MG63 (cell line): ENCODE measurements around the gene PER2. TPM values are rescaled to one million over a fixed set of nuclear protein-coding genes. Genes with fewer than 3 reads are reported as not detected.

Experiments
- DNase-seq: peaks from one replicate; pipeline ENCODE4 v3.0.0-alpha.2; 2020
- H3K27me3 ChIP-seq: fragments of 250-450 bp; sonication (Bioruptor Pico); 2 replicates; pipeline ENCODE4 v1.5.1; 2020; ENCODE audit warnings: mild to moderate bottlenecking, moderate library complexity
- H3K36me3 ChIP-seq: fragments of 250-450 bp; sonication (Bioruptor Pico); 2 replicates; pipeline ENCODE4 v1.5.1; 2020; ENCODE audit warnings: mild to moderate bottlenecking, moderate library complexity
- H3K4me3 ChIP-seq: fragments of 250-450 bp; sonication (Bioruptor Pico); 2 replicates; pipeline ENCODE4 v1.5.1; 2020; ENCODE audit warnings: mild to moderate bottlenecking, moderate library complexity
- H3K9me3 ChIP-seq: fragments of 250-450 bp; sonication (Bioruptor Pico); 2 replicates; pipeline ENCODE4 v1.5.1; 2020; ENCODE audit warnings: mild to moderate bottlenecking, moderate library complexity
- total RNA-seq: library from RNA; depleted of rRNA; stranded (reverse); fragments of >200 nt; shearing (Covaris generic); gene quantifications from 2 replicates; pipeline ENCODE4 v1.2.3, GENCODE V29; 2014; ENCODE audit warnings: low replicate concordance

PER2 gene
- total RNA-seq, 1 experiment from 2014 or later: 0.72 TPM

GRCh38 chr2:238294393-238295143, 6.2 kb upstream of the PER2 start:
- no peak for DNase-seq
- H3K36me3 ChIP-seq: no peaks in the 10 kb centered on the region
- no peak overlapping the region for H3K4me3 ChIP-seq
- no peaks in the 10 kb centered on the region for H3K9me3 ChIP-seq
- H3K27me3 ChIP-seq: no peaks in the 10 kb centered on the region

GRCh38 chr2:238294046-238294392, 5.6 kb upstream of the PER2 start:
- Histone ChIP-seq H3K27me3 (no peaks in the 10 kb centered on the region), H3K9me3 (no peaks in the 10 kb centered on the region), H3K4me3 (no peak overlapping the region), H3K36me3 (no peaks in the 10 kb centered on the region)
- DNase-seq: no peak

GRCh38 chr2:238291550-238292281, 3.3 kb upstream of the PER2 start:
- H3K9me3 ChIP-seq: no peaks in the 10 kb centered on the region
- DNase-seq: no peak
- H3K36me3 ChIP-seq: no peaks in the 10 kb centered on the region
- H3K4me3 ChIP-seq: no peak overlapping the region
- no peaks in the 10 kb centered on the region for H3K27me3 ChIP-seq

GRCh38 chr2:238290715-238291549, 2.5 kb upstream of the PER2 start:
- Histone ChIP-seq H3K27me3 (no peaks in the 10 kb centered on the region), H3K36me3 (no peaks in the 10 kb centered on the region), H3K4me3 (no peak overlapping the region), H3K9me3 (no peaks in the 10 kb centered on the region)
- DNase-seq: no peak

- H3K36me3 ChIP-seq: no peaks in the 10 kb centered on the region
- H3K4me3 ChIP-seq: no peak overlapping the region
- H3K9me3 ChIP-seq: no peaks in the 10 kb centered on the region
- no peak for DNase-seq
- H3K27me3 ChIP-seq: no peaks in the 10 kb centered on the region
Measured at GRCh38 chr2:238290091-238290509, 1.7 kb upstream of the PER2 start.

GRCh38 chr2:238289574-238289973, 1.2 kb upstream of the PER2 start:
- Histone ChIP-seq H3K27me3 (no peaks in the 10 kb centered on the region), H3K36me3 (no peaks in the 10 kb centered on the region), H3K9me3 (no peaks in the 10 kb centered on the region), H3K4me3 (peak overlapping the region; percentile 76)
- no peak for DNase-seq

- peak overlapping the region; percentile 76 for H3K4me3 ChIP-seq
- H3K36me3 ChIP-seq: no peaks in the 10 kb centered on the region
- DNase-seq: peak; percentile 96
- H3K27me3 ChIP-seq: no peaks in the 10 kb centered on the region
- H3K9me3 ChIP-seq: no peaks in the 10 kb centered on the region
Measured at GRCh38 chr2:238288650-238289573, 502 bp upstream of the PER2 start.

- H3K27me3 ChIP-seq: no peaks in the 10 kb centered on the region
- no peak for DNase-seq
- H3K9me3 ChIP-seq: no peaks in the 10 kb centered on the region
- peak overlapping the region; percentile 76 for H3K4me3 ChIP-seq
- H3K36me3 ChIP-seq: no peaks in the 10 kb centered on the region
Measured at GRCh38 chr2:238286987-238287736, 1.2 kb downstream of the PER2 start.

- Histone ChIP-seq H3K36me3 (no peaks in the 10 kb centered on the region), H3K9me3 (no peaks in the 10 kb centered on the region), H3K27me3 (no peaks in the 10 kb centered on the region), H3K4me3 (no peak overlapping the region)
- peak; percentile 66 for DNase-seq
Measured at GRCh38 chr2:238286551-238286950, 1.9 kb downstream of the PER2 start.

- DNase-seq: no peak
- Histone ChIP-seq H3K27me3 (no peaks in the 10 kb centered on the region), H3K9me3 (no peaks in the 10 kb centered on the region), H3K4me3 (no peak overlapping the region), H3K36me3 (no peaks in the 10 kb centered on the region)
Measured at GRCh38 chr2:238286095-238286494, 2.3 kb downstream of the PER2 start.

- Histone ChIP-seq H3K9me3 (no peaks in the 10 kb centered on the region), H3K4me3 (no peak overlapping the region), H3K27me3 (no peaks in the 10 kb centered on the region), H3K36me3 (no peaks in the 10 kb centered on the region)
- no peak for DNase-seq
Measured at GRCh38 chr2:238285653-238286082, 2.7 kb downstream of the PER2 start.

GRCh38 chr2:238284802-238285515, 3.5 kb downstream of the PER2 start:
- Histone ChIP-seq H3K9me3 (no peaks in the 10 kb centered on the region), H3K36me3 (no peaks in the 10 kb centered on the region), H3K27me3 (no peaks in the 10 kb centered on the region), H3K4me3 (no peak overlapping the region)
- DNase-seq: no peak

- H3K9me3 ChIP-seq: no peaks in the 10 kb centered on the region
- no peak overlapping the region for H3K4me3 ChIP-seq
- H3K27me3 ChIP-seq: no peaks in the 10 kb centered on the region
- H3K36me3 ChIP-seq: no peaks in the 10 kb centered on the region
- no peak for DNase-seq
Measured at GRCh38 chr2:238282861-238283738, 5.3 kb downstream of the PER2 start.

- Histone ChIP-seq H3K4me3 (no peak overlapping the region), H3K9me3 (no peaks in the 10 kb centered on the region), H3K27me3 (no peaks in the 10 kb centered on the region), H3K36me3 (no peaks in the 10 kb centered on the region)
- DNase-seq: no peak
Measured at GRCh38 chr2:238281826-238282480, 6.5 kb downstream of the PER2 start.
